Effector memory CD4-positive, alpha-beta T cell (primary cell): Measurements from ENCODE around the gene TRABD2B.

ENCODE experiments used
- DNase-seq, 3 donors: peaks; one replicate each; pipeline ENCODE4 v3.0.0-alpha.2; 2020
- H3K27ac ChIP-seq: 2 replicates; pipeline ENCODE4 v1.7.0; 2013; ENCODE audit warnings: mild to moderate bottlenecking, low read length, moderate library complexity; ENCODE audit not compliant: insufficient read depth, poor library complexity, severe bottlenecking
- H3K27me3 ChIP-seq: replicated peaks from 2 replicates; pipeline ENCODE4 v1.7.0; 2013; ENCODE audit warnings: mild to moderate bottlenecking, low read length; ENCODE audit not compliant: insufficient read depth, control insufficient read depth, poor library complexity, severe bottlenecking
- H3K36me3 ChIP-seq: 2 replicates; pipeline ENCODE4 v1.7.0; 2013; ENCODE audit warnings: mild to moderate bottlenecking, low read length, moderate library complexity; ENCODE audit not compliant: control insufficient read depth, insufficient read depth
- H3K4me1 ChIP-seq: 2 replicates; pipeline ENCODE4 v1.7.0; 2013; ENCODE audit warnings: low read length, mild to moderate bottlenecking; ENCODE audit not compliant: control insufficient read depth, insufficient read depth, poor library complexity, severe bottlenecking
- H3K4me3 ChIP-seq: 2 replicates; pipeline ENCODE4 v1.7.0; 2013; ENCODE audit warnings: low read length, low read depth, mild to moderate bottlenecking; ENCODE audit not compliant: insufficient read depth, poor library complexity, severe bottlenecking
- H3K9me3 ChIP-seq: 2 replicates; pipeline ENCODE4 v1.7.0; 2013; ENCODE audit warnings: mild to moderate bottlenecking, low read length, moderate library complexity; ENCODE audit not compliant: control insufficient read depth

The TRABD2B gene

DNA sequence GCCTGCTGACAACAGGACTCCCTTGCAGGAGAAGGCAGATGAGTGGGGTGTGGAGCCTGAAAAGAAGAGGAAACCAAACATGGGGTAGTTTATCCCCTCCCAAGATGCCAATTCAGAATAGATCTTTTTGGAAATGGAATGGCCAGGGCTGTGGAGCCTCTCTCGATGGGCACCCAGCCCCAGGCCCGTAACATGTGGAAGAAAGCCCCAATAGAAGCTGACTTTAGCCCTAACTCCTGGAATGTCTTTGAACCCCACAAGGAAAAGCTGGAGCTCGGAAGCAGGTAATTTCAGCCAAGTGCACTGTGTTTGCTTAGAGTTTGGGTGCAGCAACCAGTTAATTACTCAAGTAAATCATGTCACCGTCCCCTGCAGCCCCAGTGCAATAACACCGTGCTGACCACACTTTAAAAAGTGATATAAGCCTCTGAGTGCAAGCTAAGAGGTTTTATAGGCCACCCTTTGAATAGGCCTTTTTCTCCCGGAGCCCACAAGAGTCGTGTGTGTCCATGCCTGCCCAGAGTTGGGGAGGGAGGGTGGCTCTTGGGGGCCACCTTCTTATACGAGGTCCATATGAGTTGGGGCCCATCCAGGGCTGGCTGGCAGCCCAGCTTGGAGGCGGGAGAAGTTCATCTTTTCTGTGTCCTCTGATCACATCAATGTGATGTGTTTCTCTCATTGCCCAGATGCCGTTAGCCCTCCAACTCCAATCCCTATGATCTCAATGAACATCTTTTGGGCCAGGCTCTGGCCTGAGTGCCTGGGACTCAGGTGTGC is 153.2 kb downstream of the TRABD2B start:
- no peak overlapping the region for H3K27ac ChIP-seq
- H3K27me3 ChIP-seq, result no peaks in the 10 kb centered on the region
- H3K4me1 ChIP-seq, result no peaks in the 10 kb centered on the region
- H3K9me3 ChIP-seq, result no peaks in the 10 kb centered on the region
- no peak overlapping the region for H3K4me3 ChIP-seq
- H3K36me3 ChIP-seq, result no peaks in the 10 kb centered on the region
- DNase-seq, result no peak

DNA sequence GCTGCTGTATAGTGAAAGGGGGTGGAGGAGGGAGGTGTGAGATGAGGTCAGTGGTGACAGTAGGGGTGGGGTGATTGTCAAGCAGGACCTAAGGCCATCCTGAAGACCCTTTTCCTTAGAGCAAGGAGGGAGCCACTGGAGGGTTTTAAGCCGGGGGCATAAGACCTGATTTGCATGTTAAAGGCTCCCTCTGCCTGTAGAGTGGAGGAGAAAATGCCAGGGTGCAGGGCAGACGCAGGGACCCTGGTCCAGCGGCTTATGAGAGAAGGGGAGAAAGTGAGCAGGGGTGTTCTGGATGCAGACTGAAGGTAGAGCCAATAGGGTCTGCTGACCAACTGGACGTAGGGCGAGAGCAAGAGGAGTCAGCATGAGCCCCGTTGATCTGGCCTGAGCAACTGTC is 154.1 kb downstream of the TRABD2B start:
- no peak for DNase-seq
- H3K4me3 ChIP-seq, result no peak overlapping the region
- no peaks in the 10 kb centered on the region for H3K27me3 ChIP-seq
- H3K9me3 ChIP-seq, result no peaks in the 10 kb centered on the region
- H3K36me3 ChIP-seq, result no peaks in the 10 kb centered on the region
- H3K27ac ChIP-seq, result no peak overlapping the region
- H3K4me1 ChIP-seq, result no peaks in the 10 kb centered on the region

DNA sequence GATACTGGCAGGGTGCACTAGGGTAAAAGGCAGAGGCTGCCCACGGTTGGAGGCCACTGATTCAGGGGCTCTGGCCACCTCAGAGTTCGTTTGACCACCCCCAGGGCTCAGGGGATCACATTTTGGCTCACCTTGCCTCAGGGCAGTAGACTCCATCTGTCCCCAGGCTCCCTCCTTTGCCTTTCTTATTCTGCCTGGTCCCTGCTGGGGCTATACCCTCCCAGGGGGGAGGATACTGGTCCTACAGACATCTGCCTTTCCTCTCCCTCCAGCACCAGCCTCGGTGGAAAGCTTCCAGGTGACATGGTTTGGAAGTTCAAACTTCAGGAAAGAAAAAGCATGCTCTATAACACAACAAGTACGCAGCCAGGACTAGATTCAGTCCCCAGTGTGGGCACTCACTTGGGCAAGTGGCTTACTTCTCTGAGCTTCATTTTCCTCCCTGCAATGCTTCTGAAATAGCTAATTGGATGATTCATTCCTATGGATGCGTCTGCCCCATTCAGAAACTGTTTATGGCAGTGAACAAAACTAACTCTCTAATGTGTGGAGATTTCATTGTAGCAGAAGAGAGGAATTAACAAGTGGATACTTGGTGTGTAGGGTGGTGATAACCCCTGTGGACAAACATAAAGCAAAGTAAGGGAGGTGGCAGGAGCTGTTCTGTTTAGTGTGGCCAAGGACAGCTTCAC is 154.8 kb downstream of the TRABD2B start:
- no peaks in the 10 kb centered on the region for H3K9me3 ChIP-seq
- no peaks in the 10 kb centered on the region for H3K36me3 ChIP-seq
- no peak overlapping the region for H3K27ac ChIP-seq
- no peaks in the 10 kb centered on the region for H3K27me3 ChIP-seq
- H3K4me3 ChIP-seq, result no peak overlapping the region
- H3K4me1 ChIP-seq, result no peaks in the 10 kb centered on the region
- DNase-seq, result no peak

DNA sequence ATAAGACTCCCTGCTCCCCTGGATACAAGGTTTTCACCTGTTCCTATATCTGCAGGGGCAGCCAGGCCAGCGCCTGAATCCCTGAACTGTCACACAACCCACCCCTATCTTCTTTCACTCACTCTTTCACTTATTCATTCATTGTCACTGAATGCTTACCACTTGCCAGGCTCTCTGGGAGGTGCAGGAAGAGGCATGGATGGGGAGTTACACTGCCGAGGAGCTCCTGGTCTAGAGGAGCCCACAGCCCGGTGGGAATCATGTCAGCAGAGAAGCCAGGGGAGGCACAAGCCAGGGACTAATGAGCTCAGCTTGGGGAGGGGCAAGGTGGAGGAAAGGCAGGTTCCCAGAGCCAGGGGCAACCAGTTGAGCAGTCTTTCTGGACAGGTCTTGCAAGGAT is 155.8 kb downstream of the TRABD2B start:
- Histone ChIP-seq H3K27me3 (no peaks in the 10 kb centered on the region), H3K36me3 (no peaks in the 10 kb centered on the region), H3K4me1 (no peaks in the 10 kb centered on the region), H3K27ac (no peak overlapping the region), H3K9me3 (no peaks in the 10 kb centered on the region), H3K4me3 (no peak overlapping the region)
- no peak for DNase-seq

DNA sequence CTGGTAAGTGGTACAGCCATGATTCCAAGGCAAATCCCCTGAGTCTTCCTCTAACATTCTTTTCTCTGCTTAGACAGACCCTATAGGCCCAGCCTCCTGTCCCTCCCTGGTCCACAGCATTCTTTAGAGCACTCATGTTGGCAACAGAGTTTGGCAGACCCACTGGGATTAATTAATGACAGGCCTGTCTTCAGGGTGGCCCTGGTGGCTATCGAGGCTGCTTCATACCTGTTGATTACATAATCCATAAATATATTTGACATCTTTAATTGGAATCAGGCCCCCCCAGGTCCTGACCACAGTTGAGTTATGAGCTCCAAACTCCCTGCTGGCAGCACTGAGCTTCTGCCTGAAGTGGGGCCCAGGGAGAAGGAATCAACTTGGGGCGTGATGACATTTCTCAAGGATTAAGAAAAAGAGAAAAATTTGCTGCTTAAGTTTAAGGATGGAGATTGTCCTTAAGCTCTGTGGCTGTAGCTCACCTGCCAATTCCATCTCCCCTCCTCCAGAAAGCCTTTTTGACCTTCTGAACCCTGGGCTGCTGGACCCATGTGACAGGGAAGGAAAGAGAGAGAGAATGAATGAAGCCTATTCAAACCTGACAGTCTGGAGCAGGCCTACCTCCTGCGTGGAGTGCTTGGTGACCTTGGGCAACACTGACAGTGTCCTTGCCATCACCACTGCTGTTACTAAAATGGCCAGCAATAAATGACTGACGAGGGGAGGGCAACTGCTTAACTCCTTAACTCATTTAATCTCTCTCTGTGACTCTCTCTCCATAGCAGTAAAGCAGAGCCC is 156.6 kb downstream of the TRABD2B start:
- H3K27me3 ChIP-seq, result no peaks in the 10 kb centered on the region
- no peak for DNase-seq
- no peak overlapping the region for H3K4me3 ChIP-seq
- H3K27ac ChIP-seq, result no peak overlapping the region
- H3K9me3 ChIP-seq, result no peaks in the 10 kb centered on the region
- H3K36me3 ChIP-seq, result no peaks in the 10 kb centered on the region
- H3K4me1 ChIP-seq, result no peaks in the 10 kb centered on the region

- DNase-seq, result no peak
- H3K9me3 ChIP-seq, result no peaks in the 10 kb centered on the region
- no peaks in the 10 kb centered on the region for H3K4me1 ChIP-seq
- no peak overlapping the region for H3K4me3 ChIP-seq
- H3K27me3 ChIP-seq, result no peaks in the 10 kb centered on the region
- no peak overlapping the region for H3K27ac ChIP-seq
- H3K36me3 ChIP-seq, result no peaks in the 10 kb centered on the region
These were observed 157.8 kb downstream of the TRABD2B start for GRCh38 chr1:47839433-47839760.

DNA sequence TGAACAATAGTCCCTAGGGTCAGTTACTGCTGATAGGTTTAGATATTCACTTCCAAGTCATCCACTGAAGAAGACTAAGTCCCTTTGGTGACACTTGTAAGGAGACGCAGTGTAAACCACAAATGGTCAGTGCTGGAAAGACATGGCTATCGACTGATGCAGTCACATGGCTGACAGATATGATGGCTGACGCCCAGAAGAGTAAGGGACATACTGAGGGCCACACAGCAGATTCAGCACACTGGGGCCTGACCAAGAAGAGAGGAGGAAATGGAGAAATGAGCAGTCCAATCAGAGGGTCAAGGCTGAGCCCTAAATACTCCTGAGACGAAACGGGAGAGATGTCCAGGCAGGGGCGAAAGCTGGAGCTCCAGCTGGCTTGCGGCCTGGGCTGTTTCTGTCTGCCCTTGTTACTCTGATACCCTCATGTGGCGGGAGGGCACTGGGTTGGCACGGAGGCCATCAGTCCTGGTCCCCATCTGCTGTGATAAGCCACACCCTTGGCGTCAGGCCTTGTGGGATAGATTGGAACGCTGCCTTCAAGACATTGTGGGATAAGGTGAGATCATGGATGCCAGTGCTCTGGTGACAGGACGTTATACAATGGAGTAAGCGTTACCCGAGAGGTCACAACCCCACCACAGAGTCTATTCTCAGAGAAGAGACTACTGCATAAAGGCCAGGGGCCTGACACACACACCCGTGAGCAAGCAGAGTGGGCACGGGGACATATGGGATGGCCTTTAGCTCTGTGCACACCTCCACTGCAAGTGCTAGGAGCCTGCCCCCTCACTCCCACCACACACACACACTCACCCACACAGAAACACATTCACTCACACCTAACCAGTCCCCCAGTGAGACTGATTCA is 158.4 kb downstream of the TRABD2B start:
- Histone ChIP-seq H3K27ac (no peak overlapping the region), H3K4me1 (no peaks in the 10 kb centered on the region), H3K4me3 (no peak overlapping the region), H3K36me3 (no peaks in the 10 kb centered on the region), H3K27me3 (no peaks in the 10 kb centered on the region), H3K9me3 (no peaks in the 10 kb centered on the region)
- DNase-seq, result no peak

- H3K27me3 ChIP-seq, result no peaks in the 10 kb centered on the region
- H3K36me3 ChIP-seq, result no peaks in the 10 kb centered on the region
- no peak overlapping the region for H3K4me3 ChIP-seq
- no peaks in the 10 kb centered on the region for H3K9me3 ChIP-seq
- H3K27ac ChIP-seq, result no peak overlapping the region
- no peak for DNase-seq
- no peaks in the 10 kb centered on the region for H3K4me1 ChIP-seq
These were observed 159.2 kb downstream of the TRABD2B start for GRCh38 chr1:47837866-47838561.

DNA sequence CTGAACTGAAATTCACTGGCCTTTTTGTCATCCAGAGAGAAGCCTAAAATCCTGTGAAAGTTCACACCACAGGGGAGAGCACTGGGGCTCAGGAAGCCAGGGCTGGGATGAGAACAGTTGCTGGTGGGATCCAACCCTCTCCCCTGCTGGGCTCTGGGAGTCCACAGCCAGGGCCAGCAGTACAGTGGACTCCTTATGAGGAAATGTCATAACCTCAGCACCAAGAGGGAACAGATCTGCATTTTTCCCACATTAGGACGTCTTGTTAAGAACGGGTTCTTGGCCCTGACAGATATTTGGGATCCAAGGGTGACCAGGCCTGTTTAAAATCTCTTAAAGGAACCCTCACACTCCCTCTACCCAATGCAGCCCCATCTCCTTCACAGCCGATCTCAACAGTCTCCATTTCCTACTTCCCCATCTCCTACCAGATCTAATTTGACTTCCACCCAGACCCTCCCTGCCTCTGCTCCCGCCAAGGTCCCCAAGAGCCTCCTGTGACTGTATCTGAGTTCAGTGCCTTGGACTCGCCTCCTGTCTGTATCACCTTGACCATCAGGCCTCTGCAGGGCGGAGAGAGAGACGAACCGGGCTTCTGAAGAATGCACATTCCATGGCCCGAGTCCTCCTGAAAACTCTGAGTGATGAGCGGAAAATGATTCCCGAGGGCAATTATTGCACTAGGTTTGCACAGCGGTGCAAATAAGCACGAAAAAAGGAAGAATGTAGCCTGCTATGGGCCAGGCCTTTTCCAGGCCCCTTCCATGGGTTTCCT is 159.9 kb downstream of the TRABD2B start:
- Histone ChIP-seq H3K4me3 (no peak overlapping the region), H3K9me3 (no peaks in the 10 kb centered on the region), H3K27me3 (no peaks in the 10 kb centered on the region), H3K27ac (no peak overlapping the region), H3K36me3 (no peaks in the 10 kb centered on the region), H3K4me1 (no peaks in the 10 kb centered on the region)
- no peak for DNase-seq
